Nucleus accumbens (tissue), 56 donors: ENCODE results near the gene TTC34.

ENCODE experiments used
- DNase-seq, 56 donors: peaks; one replicate each; lab custom pipeline; 2025; lab: John Stamatoyannopoulos, UW

Gene TTC34

DNA sequence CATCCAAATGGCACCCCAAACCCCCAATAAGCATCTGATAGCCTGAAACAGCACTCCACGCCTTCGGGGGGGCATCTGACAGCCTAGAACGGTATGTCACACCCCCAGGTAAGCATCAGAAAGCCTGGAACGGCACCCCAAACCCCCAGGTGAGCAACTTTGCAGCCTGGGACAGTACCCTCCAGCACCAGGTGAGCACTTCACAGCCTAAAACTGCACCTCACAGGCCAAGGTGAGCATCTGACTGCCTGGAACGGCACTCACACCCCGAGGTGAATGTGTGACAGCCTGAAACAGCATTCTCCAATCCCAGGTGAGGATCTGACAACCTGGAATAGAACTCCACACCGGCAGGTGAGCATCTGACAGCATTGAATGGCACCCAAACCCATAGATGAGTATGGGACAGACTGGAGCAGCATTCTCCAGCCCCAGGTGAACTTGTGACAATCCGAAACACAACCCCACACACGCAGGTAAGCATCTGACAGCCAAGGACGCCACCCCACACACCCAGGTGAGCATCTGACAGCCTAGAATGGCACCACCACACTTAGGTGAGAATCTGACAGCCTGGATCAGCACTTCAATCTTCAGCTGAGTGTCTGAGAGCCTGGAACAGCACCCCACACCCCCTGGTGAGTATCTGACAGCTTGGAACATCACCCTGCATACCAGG lies 150.4 kb downstream of the TTC34 start:
- DNase-seq: no peak

- no peak for DNase-seq
Observed at GRCh38 chr1:2646837-2647236, 154.7 kb downstream of the TTC34 start.

DNA sequence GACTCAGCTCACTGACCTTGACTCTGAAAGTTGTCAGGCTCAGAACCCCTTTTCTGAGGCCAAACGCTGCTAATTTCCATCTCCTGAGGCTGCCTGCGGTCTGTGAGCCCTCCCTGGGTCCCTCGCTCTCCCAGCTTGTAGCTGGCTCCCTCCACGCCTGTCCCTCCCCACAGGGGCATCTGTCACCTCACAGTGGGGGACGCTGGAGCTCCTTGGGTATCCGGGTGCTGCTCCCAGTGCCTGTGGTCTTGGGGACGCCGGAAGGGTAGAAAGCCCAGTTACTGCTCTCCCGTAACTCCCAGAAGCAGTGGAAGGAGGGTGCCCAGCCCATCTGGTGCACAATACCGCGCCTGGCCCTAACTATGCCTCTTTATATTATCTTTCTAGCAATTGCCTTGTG lies 155.7 kb downstream of the TTC34 start:
- DNase-seq: no peak

GRCh38 chr1:2645143-2645542 lies 156.3 kb downstream of the TTC34 start:
- DNase-seq: no peak

DNA sequence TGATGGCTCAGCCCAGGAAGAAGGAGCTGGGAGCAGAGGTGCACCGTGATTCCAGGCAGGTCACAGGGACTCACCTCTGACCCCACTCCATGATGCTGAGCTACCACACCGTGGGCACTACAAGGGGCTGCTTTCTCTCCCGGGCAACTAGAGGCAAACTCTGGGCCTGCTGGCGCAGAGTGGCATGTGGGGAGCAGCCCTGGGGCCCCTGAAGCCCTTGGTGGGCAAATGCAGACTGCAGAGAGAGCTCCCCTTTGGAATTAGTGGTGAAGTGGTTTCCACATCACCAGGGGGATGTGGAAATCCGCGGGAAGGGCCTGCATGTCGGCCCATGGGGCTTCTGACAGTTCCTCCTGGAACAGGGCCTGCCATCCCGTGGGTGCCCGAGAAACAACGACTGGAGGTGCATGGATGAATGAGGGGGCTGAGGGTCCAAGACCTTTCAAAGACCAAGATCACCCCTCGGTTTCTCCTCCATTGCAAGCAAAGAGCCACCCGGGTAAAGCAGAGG lies 156.8 kb downstream of the TTC34 start:
- no peak for DNase-seq

GRCh38 chr1:2644171-2644570 lies 157.3 kb downstream of the TTC34 start:
- no peak for DNase-seq

GRCh38 chr1:2643414-2644077 lies 157.9 kb downstream of the TTC34 start:
- DNase-seq: no peak

DNA sequence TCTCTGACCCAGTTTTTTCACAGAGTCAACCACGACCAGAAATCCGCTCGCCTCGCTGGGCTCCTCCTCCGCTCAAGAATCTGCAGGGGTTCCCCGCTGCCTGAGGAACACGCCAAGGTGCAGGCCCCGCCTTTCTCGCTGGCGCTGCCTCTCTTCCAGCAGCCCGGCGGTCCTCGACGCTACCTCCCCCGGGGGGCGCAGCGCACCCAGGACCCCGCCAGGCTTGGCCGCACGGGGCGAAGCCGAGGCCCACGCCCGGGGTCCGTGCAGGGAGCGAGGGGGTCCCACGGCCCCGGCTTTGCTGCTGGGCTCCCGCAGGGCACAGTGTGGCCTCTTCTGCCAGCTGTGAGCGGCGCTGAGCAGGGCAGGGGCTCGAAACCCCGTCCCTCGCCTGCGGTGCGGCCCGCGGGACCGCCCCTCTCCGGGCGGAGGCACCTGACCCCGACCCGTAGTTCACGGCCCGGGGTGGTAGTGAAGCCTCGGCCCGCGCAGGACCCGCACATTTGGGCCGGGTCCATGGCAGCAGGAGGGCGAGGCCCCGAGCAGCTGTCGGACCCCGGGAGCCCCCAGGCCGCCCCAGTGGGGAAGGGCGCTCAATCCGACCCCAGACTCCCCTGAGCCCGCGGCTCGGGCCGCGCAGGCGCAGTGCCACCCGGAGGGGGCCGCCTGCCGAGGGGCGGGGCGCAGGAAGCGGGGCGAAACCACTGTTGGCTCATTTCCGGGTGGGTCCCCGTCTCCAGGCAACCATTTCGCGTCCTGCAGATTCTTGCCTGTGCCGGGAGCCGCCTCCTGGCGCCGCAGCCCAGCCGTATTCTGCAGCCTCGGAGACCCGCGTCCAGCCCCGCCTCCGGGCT lies 158.7 kb downstream of the TTC34 start:
- peak in 55 of 56 donors; percentile 40 to 95 (median 80) for DNase-seq

DNA sequence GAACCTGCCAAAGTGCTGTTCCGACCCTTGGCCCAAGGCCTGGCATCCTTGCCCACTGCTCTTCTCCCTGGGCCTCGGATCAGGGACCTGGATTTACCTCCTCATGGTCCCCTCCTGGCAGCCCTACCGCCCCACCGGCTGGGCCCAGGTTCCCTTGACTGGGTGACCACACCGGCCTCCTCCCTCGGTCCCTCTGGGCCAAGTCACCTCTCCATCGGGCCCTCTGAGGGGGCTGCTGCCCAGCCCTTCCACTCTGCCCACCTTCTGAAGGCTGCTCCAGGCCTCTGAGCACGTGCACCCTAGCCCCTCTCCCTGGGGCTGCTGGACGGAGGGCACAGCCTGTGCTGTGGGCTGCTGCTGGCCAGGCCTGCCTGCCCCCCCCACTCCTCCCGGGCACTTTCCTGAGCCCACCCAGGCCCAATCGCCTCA lies 159.3 kb downstream of the TTC34 start:
- no peak for DNase-seq

- DNase-seq: no peak
Observed at GRCh38 chr1:2641381-2642130, 159.9 kb downstream of the TTC34 start.

DNA sequence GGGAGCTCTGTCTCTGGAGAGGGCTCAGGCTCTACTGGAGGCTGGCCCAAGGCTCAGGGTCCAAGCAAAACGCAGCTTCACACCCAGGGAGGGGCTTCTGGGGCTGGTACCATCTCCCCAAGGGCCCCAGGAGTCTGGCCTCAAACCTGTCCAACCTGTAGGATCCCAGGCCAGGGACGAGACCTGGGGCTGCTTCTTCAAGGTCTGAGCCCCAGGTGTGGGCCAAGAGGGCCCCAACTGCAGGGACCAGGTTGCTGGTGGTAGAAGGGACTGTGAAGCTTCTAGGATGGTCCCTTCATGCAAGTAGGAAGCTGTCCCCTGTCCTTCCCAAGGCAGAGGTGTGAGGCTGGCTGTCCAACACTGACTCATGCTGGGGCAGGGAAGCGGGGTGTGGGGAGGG lies 160.9 kb downstream of the TTC34 start:
- DNase-seq: no peak

GRCh38 chr1:2639607-2640521 lies 161.6 kb downstream of the TTC34 start:
- no peak for DNase-seq

- no peak for DNase-seq
Observed at GRCh38 chr1:2639203-2639602, 162.3 kb downstream of the TTC34 start.

DNA sequence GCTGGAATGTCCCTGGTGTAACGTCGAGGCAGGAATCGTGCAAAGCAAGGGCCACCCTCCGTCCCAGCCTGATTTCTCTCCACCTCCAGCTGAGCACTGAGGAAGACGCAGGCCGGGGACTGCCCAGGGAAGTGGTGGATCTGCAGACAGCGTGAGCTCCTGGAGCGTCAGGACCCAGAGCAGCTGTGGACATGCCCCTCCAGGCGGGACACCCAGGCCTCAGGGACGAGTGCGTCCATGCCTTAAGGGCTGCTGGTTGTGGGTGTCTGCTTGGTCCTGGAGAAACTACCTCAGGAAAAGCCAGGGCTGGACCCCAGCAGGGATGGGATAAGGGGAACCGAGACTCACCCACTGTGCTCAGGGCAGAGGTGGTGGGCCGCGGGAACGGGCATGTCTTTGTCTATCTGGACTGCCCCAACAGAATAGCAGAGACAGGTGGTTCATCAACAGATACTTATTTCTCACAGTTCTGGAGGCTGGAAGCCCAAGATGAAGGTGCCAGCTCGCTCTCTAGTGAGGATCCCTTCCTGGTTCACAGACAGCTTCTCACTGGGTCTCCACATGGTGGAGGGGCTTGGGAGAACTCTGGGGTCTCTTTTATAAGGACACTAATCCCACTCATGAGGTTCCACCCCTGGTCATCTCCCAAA lies 162.9 kb downstream of the TTC34 start:
- no peak for DNase-seq

GRCh38 chr1:2637442-2638145 lies 163.9 kb downstream of the TTC34 start:
- DNase-seq: no peak

- DNase-seq: no peak
Observed at GRCh38 chr1:2636733-2637132, 164.8 kb downstream of the TTC34 start.

DNA sequence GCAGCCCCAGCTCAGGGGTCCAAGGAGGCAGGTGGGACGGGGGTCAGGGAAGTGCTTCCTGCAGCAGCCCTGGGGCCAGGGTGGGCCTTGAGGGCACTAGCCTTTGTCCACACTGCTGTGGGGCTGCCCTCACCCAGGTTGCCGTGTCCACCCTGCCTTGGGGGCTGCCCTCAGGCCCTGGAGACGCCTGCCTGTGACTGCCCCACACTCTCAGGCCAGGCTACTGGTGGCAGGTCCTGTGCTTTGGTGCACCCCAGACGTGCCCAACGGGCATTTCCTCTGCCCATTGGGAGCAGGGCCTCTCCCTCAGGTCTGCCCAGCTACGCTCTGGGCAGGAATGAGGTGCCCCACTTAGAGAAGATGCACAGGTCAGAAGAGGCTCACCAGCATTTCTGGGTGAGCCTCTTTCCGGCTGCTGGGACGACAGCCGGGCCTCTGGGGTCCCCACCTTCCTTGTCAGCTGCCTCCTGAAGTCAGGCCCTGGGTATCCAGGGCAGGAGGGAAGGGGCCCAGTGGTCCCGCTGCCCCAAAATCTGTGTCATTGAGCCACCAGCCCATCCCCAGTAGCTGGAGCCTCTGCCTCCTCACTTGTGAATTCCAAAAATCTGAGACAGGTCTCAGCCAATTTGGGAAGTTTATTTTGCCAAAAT lies 166.0 kb downstream of the TTC34 start:
- DNase-seq: no peak
